ENCODE data around the gene AK3. TPM values are rescaled to one million over a fixed set of nuclear protein-coding genes. Genes with fewer than 3 reads are reported as not detected.

The AK3 gene
- total and polyA plus RNA-seq, 10 of the 15 experiments (the other 5 are each of a cell fraction or from before 2014, with no cell fraction given): 14.2 to 86.6 (median 43.9) TPM

DNA sequence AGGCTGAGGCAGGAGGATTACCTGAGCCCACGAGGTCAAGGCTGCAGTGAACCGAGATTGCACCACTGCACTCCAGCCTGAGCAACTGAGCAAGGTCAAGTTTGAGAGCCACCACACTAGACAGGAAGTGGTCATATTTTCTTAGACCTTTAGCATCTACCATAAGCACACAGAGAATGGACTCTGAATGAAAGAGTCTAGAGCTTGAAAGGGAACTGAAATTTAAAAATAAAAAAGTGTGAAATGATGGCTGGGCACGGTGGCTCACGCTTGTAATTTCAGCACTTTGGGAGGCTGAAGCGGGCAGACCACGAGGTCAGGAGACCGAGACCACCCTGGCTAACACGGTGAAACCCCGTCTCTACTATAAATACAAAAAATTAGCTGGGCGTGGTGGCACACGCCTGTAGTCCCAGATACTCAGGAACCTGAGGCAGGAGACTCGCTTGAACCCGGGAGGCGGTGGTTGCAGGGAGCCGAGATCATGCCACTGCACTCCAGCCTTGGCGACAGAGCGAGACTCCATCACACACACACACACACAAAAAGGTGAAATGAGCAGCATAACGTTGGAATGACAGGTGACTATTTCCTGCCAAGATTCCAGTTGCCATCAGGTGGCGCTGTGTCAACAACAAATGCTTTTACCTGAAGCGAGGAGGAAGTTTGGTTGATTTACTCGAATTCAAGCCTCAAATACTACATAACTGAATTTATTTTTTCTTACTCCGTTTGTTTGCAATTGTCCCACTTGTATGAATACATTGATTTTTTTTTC lies 21.3 kb upstream of the AK3 start (continued):
- TF ChIP-seq, protein P1, sequence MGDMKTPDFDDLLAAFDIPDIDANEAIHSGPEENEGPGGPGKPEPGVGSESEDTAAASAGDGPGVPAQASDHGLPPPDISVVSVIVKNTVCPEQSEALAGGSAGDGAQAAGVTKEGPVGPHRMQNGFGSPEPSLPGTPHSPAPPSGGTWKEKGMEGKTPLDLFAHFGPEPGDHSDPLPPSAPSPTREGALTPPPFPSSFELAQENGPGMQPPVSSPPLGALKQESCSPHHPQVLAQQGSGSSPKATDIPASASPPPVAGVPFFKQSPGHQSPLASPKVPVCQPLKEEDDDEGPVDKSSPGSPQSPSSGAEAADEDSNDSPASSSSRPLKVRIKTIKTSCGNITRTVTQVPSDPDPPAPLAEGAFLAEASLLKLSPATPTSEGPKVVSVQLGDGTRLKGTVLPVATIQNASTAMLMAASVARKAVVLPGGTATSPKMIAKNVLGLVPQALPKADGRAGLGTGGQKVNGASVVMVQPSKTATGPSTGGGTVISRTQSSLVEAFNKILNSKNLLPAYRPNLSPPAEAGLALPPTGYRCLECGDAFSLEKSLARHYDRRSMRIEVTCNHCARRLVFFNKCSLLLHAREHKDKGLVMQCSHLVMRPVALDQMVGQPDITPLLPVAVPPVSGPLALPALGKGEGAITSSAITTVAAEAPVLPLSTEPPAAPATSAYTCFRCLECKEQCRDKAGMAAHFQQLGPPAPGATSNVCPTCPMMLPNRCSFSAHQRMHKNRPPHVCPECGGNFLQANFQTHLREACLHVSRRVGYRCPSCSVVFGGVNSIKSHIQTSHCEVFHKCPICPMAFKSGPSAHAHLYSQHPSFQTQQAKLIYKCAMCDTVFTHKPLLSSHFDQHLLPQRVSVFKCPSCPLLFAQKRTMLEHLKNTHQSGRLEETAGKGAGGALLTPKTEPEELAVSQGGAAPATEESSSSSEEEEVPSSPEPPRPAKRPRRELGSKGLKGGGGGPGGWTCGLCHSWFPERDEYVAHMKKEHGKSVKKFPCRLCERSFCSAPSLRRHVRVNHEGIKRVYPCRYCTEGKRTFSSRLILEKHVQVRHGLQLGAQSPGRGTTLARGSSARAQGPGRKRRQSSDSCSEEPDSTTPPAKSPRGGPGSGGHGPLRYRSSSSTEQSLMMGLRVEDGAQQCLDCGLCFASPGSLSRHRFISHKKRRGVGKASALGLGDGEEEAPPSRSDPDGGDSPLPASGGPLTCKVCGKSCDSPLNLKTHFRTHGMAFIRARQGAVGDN (IDR thresholded peaks at IDR 0.05): no peak; the same call in 1 of the 2 replicates
- TF ChIP-seq STAT1 (conservative IDR thresholded peaks at IDR 0.05) (no peak), SREBF2 (IDR thresholded peaks at IDR 0.05; ENCODE audit: low read length) (no peak), EP300 (IDR thresholded peaks at IDR 0.05; ENCODE audit: borderline replicate concordance in 1 of 2, control insufficient read depth in 1 of 2, low read depth in 2 of 2, low read length in 2 of 2) (peak in 1 of 2 experiments; percentile 41; a peak in 1 of 4 replicates), ATF7 (IDR thresholded peaks at IDR 0.05; ENCODE audit: low read depth) (peak; percentile 54), IKZF1 (conservative IDR thresholded peaks at IDR 0.05) (peak; percentile 66; the same call in 1 of the 2 replicates), TCF7 (IDR thresholded peaks at IDR 0.05; ENCODE audit: borderline replicate concordance) (no peak), PML (IDR thresholded peaks at IDR 0.05; ENCODE audit: low read length) (no peak), EZH2 (IDR thresholded peaks at IDR 0.05; ENCODE audit: borderline replicate concordance, control insufficient read depth, low read depth, low read length) (no peak), ZNF24 (IDR thresholded peaks at IDR 0.05) (no peak), ETV6 (conservative IDR thresholded peaks at IDR 0.05 in 1 of 2, IDR thresholded peaks at IDR 0.05 in 1 of 2; ENCODE audit: borderline replicate concordance in 1 of 2, low read depth in 1 of 2) (no peak), IKZF2 (IDR thresholded peaks at IDR 0.05) (peak; percentile 59 to 68; a peak in 2 of 4 replicates), CHD1 (IDR thresholded peaks at IDR 0.05; ENCODE audit: low read depth, low read length) (no peak), CHD2 (IDR thresholded peaks at IDR 0.05; ENCODE audit: borderline replicate concordance, low read depth, low read length) (no peak), LARP7 (IDR thresholded peaks at IDR 0.05) (0 out of 2 replicates have a peak, but pooled peaks have one; percentile 26)
- TF ChIP-seq, protein P2, sequence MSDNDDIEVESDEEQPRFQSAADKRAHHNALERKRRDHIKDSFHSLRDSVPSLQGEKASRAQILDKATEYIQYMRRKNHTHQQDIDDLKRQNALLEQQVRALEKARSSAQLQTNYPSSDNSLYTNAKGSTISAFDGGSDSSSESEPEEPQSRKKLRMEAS (IDR thresholded peaks at IDR 0.05; ENCODE audit: low read depth, low read length): no peak
- TF ChIP-seq, protein P3, sequence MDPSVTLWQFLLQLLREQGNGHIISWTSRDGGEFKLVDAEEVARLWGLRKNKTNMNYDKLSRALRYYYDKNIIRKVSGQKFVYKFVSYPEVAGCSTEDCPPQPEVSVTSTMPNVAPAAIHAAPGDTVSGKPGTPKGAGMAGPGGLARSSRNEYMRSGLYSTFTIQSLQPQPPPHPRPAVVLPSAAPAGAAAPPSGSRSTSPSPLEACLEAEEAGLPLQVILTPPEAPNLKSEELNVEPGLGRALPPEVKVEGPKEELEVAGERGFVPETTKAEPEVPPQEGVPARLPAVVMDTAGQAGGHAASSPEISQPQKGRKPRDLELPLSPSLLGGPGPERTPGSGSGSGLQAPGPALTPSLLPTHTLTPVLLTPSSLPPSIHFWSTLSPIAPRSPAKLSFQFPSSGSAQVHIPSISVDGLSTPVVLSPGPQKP (IDR thresholded peaks at IDR 0.05; ENCODE audit: low read depth, low read length): no peak
- TF ChIP-seq, protein P4, sequence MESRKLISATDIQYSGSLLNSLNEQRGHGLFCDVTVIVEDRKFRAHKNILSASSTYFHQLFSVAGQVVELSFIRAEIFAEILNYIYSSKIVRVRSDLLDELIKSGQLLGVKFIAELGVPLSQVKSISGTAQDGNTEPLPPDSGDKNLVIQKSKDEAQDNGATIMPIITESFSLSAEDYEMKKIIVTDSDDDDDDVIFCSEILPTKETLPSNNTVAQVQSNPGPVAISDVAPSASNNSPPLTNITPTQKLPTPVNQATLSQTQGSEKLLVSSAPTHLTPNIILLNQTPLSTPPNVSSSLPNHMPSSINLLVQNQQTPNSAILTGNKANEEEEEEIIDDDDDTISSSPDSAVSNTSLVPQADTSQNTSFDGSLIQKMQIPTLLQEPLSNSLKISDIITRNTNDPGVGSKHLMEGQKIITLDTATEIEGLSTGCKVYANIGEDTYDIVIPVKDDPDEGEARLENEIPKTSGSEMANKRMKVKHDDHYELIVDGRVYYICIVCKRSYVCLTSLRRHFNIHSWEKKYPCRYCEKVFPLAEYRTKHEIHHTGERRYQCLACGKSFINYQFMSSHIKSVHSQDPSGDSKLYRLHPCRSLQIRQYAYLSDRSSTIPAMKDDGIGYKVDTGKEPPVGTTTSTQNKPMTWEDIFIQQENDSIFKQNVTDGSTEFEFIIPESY (IDR thresholded peaks at IDR 0.05): 0 out of 2 replicates have a peak, but pooled peaks have one; percentile 13
- TF ChIP-seq, protein P5, sequence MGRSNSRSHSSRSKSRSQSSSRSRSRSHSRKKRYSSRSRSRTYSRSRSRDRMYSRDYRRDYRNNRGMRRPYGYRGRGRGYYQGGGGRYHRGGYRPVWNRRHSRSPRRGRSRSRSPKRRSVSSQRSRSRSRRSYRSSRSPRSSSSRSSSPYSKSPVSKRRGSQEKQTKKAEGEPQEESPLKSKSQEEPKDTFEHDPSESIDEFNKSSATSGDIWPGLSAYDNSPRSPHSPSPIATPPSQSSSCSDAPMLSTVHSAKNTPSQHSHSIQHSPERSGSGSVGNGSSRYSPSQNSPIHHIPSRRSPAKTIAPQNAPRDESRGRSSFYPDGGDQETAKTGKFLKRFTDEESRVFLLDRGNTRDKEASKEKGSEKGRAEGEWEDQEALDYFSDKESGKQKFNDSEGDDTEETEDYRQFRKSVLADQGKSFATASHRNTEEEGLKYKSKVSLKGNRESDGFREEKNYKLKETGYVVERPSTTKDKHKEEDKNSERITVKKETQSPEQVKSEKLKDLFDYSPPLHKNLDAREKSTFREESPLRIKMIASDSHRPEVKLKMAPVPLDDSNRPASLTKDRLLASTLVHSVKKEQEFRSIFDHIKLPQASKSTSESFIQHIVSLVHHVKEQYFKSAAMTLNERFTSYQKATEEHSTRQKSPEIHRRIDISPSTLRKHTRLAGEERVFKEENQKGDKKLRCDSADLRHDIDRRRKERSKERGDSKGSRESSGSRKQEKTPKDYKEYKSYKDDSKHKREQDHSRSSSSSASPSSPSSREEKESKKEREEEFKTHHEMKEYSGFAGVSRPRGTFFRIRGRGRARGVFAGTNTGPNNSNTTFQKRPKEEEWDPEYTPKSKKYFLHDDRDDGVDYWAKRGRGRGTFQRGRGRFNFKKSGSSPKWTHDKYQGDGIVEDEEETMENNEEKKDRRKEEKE (IDR thresholded peaks at IDR 0.05): no peak
